GM21576 (cell line): ENCODE results near the gene SBDS.

Source experiments
- ATAC-seq: cut with Tn5 transposase; IDR thresholded peaks from one replicate; pipeline ENCODE4 v1.9.1; 2021; ENCODE audit warnings: mild to moderate bottlenecking, moderate library complexity; ENCODE audit not compliant: unreplicated experiment

Gene SBDS

DNA sequence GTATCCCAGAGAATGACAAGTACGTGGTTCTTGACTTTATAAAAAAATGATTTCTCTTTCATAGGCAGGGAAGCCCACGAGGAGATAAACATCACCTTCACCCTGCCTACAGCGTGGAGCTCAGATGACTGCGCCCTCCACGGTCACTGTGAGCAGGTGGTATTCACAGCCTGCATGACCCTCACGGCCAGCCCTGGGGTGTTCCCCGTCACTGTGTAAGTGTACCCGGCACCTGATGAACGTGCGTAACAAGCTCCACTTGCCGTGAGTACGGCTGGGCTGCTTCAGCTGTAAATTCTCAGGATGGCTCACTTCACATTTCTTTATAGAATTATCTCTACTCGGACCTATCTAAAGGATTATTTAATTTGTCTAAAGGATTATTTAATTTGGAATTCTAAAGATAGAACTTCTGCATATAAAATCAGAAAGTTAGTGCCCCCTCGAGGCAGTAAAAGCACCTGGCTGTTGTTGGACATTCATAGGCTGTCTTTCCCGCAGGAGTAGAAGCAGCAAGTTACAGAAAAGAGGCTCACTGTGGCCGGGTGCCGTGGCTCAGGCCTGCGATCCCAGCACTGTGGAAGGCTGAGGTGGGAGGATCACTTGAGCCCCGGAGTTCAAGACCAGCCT lies 46.8 kb downstream of the SBDS start:
- no peak for ATAC-seq

DNA sequence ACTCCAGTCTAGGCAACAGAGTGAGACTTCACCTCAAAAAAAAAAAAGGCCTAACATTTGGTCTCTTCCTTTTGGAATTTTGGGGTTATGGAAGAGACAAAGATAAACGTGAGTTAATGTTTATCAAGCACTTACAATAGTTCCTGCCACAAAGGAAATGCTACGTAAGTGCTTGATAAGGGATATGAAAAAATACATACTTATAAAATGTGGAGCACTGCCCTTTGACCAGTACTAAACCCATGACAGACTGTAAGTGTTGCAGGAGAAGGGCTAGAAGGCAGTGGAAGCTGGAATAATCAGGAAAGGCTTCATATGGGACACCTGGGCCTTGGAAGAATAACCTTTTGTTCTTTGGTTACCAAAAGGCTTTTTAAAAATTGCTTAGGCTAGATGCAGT lies 48.8 kb downstream of the SBDS start:
- no peak for ATAC-seq

DNA sequence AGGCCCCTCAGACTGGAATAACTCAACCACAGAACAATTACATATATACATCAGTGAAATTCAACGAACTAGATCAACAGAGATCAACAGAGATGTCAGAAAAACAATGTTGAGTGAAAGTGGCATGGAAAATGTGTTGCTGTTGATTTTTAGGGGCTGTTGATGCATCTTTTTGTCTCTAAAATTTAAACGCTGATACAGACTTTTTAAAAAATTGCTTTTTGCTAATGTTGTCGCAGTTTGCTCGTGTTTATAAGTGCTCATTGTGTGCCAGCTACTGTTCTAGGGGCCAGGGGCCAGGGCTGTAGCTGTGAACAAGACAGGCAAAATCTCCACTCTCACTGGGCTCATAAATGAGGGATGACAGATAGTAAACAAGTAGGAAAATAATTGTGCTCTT lies 56.1 kb downstream of the SBDS start:
- no peak for ATAC-seq

- no peak for ATAC-seq
Measured at GRCh38 chr7:66937940-66938339, 57.4 kb downstream of the SBDS start.
